GM12878 (cell line): ENCODE data around the gene ACVR1C. TPM values are rescaled to one million over a fixed set of nuclear protein-coding genes. Genes with fewer than 3 reads are reported as not detected.

Experiments
- ATAC-seq: fragments of 200-7000 bp; cut with Tn5 transposase; 3 replicates; pipeline ENCODE4 v1.9.1; 2020; ENCODE audit warnings: mild to moderate bottlenecking, moderate library complexity
- BruUV-seq: library from RNA; stranded (reverse); fragments of 400-500 nt; replicated peaks from 2 replicates; lab custom pipeline; 2021; lab: Mats Ljungman, UMichigan
- CTCF ChIA-PET: fragments of 300-600 bp; sonication (Branson Sonifier 250); formaldehyde crosslinking; extraction: SDS; loops from one replicate; lab custom pipeline; 2021; ENCODE audit warnings: inconsistent platforms; lab: Yijun Ruan, JAX
- POLR2A ChIA-PET: fragments of 350-600 bp; formaldehyde crosslinking; extraction: SDS; loops from one replicate; lab custom pipeline; 2021; ENCODE audit warnings: inconsistent platforms; lab: Charles Lee
- RAD21 ChIA-PET: fragments of 300-600 bp; sonication (Branson Sonifier 250); formaldehyde crosslinking; loops from one replicate; lab custom pipeline; 2023; ENCODE audit warnings: antibody characterized with exemption; ENCODE audit not compliant: unreplicated experiment; lab: Charles Lee
- SMC1A ChIA-PET: fragments of 300-600 bp; sonication (Branson Sonifier 250); formaldehyde crosslinking; loops from one replicate; lab custom pipeline; 2023; ENCODE audit not compliant: unreplicated experiment, uncharacterized antibody; lab: Charles Lee
- DNase-seq: peaks from one replicate; pipeline ENCODE4 v3.0.0-alpha.2; 2011; ENCODE audit warnings: low read depth, low spot score
- FAIRE-seq: peaks from 3 replicates; lab custom pipeline; 2011; peaks lifted over from hg19 to GRCh38; lab: Jason Lieb, UNC
- H2AFZ ChIP-seq: 2 replicates; pipeline ENCODE4 v1.6.0; 2011; ENCODE audit warnings: low read depth, low read length, control low read depth; ENCODE audit not compliant: control insufficient read depth
- H3K27ac ChIP-seq: 2 replicates; pipeline ENCODE4 v1.5.1; 2011; ENCODE audit warnings: control low read depth; ENCODE audit not compliant: control insufficient read depth, insufficient read depth
- H3K27me3 ChIP-seq, 2 experiments: replicated peaks in 1 of 2; 2 replicates each; pipeline versions ENCODE4 v1.6.0 to v1.6.1; 2011; ENCODE audit warnings: low read length in 1 of 2; ENCODE audit not compliant: control insufficient read depth in 2 of 2, insufficient read depth in 2 of 2
- H3K36me3 ChIP-seq, 2 experiments: 2 replicates each; pipeline ENCODE4 v1.5.1; 2011; ENCODE audit warnings: low read length in 1 of 2; ENCODE audit not compliant: control insufficient read depth in 2 of 2, insufficient read depth in 2 of 2
- H3K4me1 ChIP-seq: 2 replicates; pipeline ENCODE4 v1.6.1; 2011; ENCODE audit warnings: mild to moderate bottlenecking, low read length, moderate library complexity, mixed read lengths; ENCODE audit not compliant: control insufficient read depth, insufficient read depth
- H3K4me2 ChIP-seq: 2 replicates; pipeline ENCODE4 v1.6.0; 2011; ENCODE audit warnings: control low read depth; ENCODE audit not compliant: control insufficient read depth, insufficient read depth
- H3K4me3 ChIP-seq: fragments of 200-600 bp; sonication (generic); 2 replicates; pipeline ENCODE4 v1.5.1; 2016
- H3K79me2 ChIP-seq: 2 replicates; pipeline ENCODE4 v1.6.0; 2011; ENCODE audit warnings: low read length; ENCODE audit not compliant: control insufficient read depth, insufficient read depth
- H3K9ac ChIP-seq: 2 replicates; pipeline ENCODE4 v1.8.0; 2011; ENCODE audit warnings: low read length, control low read depth, mixed read lengths; ENCODE audit not compliant: control insufficient read depth, insufficient read depth
- H3K9me3 ChIP-seq: replicated peaks from 3 replicates; pipeline ENCODE4 v1.5.1; 2011; ENCODE audit warnings: mild to moderate bottlenecking, low read length; ENCODE audit not compliant: control insufficient read depth, insufficient read depth
- H4K20me1 ChIP-seq: 2 replicates; pipeline ENCODE4 v1.6.0; 2011; ENCODE audit not compliant: control insufficient read depth, insufficient read depth
- ATF3 ChIP-seq: IDR thresholded peaks from 2 replicates; pipeline ENCODE4 v1.6.1; 2011; ENCODE audit warnings: low read depth, mild to moderate bottlenecking, low read length, moderate library complexity, borderline replicate concordance; ENCODE audit errors: extremely low read depth
- CBX5 ChIP-seq: sonication (generic); IDR thresholded peaks from 2 replicates; pipeline ENCODE4 v1.6.1; 2016; ENCODE audit warnings: low read depth, moderate library complexity, mild to moderate bottlenecking, inconsistent platforms
- FOXM1 ChIP-seq: IDR thresholded peaks from 2 replicates; pipeline ENCODE4 v1.6.1; 2012; ENCODE audit warnings: low read depth, mild to moderate bottlenecking, inconsistent platforms, low read length, moderate library complexity
- HDAC6 ChIP-seq: fragments of 200-600 bp; sonication (generic); IDR thresholded peaks from one replicate; pipeline ENCODE4 v1.8.0; 2017; ENCODE audit warnings: antibody characterized with exemption; ENCODE audit not compliant: unreplicated experiment
- IKZF2 ChIP-seq, 2 experiments: fragments of 450-650 bp; IDR thresholded peaks; 2 replicates each; pipeline ENCODE4 v1.6.1; 2017; ENCODE audit warnings: mild to moderate bottlenecking in 2 of 2, moderate library complexity in 2 of 2
- IRF4 ChIP-seq: IDR thresholded peaks from 2 replicates; pipeline ENCODE4 v1.6.1; 2011; ENCODE audit warnings: low read depth, low read length
- KAT2A ChIP-seq: conservative IDR thresholded peaks from 2 replicates; pipeline ENCODE4 v1.6.1; 2011; ENCODE audit warnings: low read depth, low read length; ENCODE audit not compliant: control insufficient read depth
- MYB ChIP-seq: fragments of 150-350 bp; IDR thresholded peaks from 2 replicates; pipeline ENCODE4 v1.6.1; 2014; ENCODE audit warnings: mild to moderate bottlenecking, low read depth, low read length, borderline replicate concordance
- NR2F1 ChIP-seq: fragments of 450-650 bp; conservative IDR thresholded peaks from 2 replicates; pipeline ENCODE4 v1.6.1; 2017; ENCODE audit warnings: mild to moderate bottlenecking
- NRF1 ChIP-seq: conservative IDR thresholded peaks from 2 replicates; pipeline ENCODE4 v1.6.1; 2011; ENCODE audit warnings: mild to moderate bottlenecking, low read depth, low read length, improper control_type of control experiment
- YY1 ChIP-seq: IDR thresholded peaks from 2 replicates; pipeline ENCODE4 v1.6.1; 2011; ENCODE audit warnings: low read depth, mild to moderate bottlenecking, low read length
- ZNF24 ChIP-seq: fragments of 450-650 bp; IDR thresholded peaks from 2 replicates; pipeline ENCODE4 v1.6.1; 2017; ENCODE audit warnings: antibody characterized with exemption, mild to moderate bottlenecking
- ZNF622 ChIP-seq: fragments of 450-650 bp; IDR thresholded peaks from 2 replicates; pipeline ENCODE4 v1.6.1; 2017; ENCODE audit warnings: mild to moderate bottlenecking, inconsistent platforms
- WGBS: methylation state at CpG from one replicate; pipeline ENCODE4 v1.1.6; 2016; ENCODE audit warnings: low lambda C conversion rate; ENCODE audit not compliant: insufficient replicate concordance, insufficient coverage; ENCODE audit errors: missing lambda C conversion rate; 5-methylcytosine and 5-hydroxymethylcytosine counted together
- in situ Hi-C: fragments of 300-500 bp; cut with MboI; formaldehyde crosslinking; loops from 9 replicates; pipeline ENCODE4 v1.14.3; 2018; ENCODE audit warnings: mixed read lengths
- intact Hi-C: fragments of 100-400 bp; cut with micrococcal nuclease; formaldehyde crosslinking; loops from one replicate; pipeline ENCODE4 v1.14.2; 2022; ENCODE audit not compliant: unreplicated experiment
- polyA plus RNA-seq, 11 experiments: library from polyadenylated mRNA; depleted of rRNA in 4 of 11; unstranded in 6 of 11; stranded (reverse) in 5 of 11; fragments of >200 nt; fragmentation: Nextera tagmentation in 4 of 11; fragmentation: Illumina TruSeq in 1 of 11; extraction: Ambion mirVana in 4 of 11; extraction: Trizol in 1 of 11; gene quantifications; 1 replicate in 1 of 11; 2 replicates in 10 of 11; pipeline versions ENCODE4 v1.2.1 to v1.2.3, GENCODE V29; 2011 to 2016; ENCODE audit warnings: inconsistent platforms in 2 of 11, missing spikeins in 2 of 11, low read depth in 1 of 11
- total RNA-seq, 4 experiments: library from RNA; depleted of rRNA in 3 of 4; stranded (reverse); fragments of >200 nt in 3 of 4; fragmentation: Illumina TruSeq in 1 of 4; extraction: Trizol in 1 of 4; gene quantifications; 2 replicates each; pipeline versions ENCODE4 v1.2.1 to v1.2.3, GENCODE V29; 2013 to 2021

The ACVR1C gene
- total and polyA plus RNA-seq, 10 of the 15 experiments (the other 5 are each of a cell fraction or from before 2014, with no cell fraction given): not detected

DNA sequence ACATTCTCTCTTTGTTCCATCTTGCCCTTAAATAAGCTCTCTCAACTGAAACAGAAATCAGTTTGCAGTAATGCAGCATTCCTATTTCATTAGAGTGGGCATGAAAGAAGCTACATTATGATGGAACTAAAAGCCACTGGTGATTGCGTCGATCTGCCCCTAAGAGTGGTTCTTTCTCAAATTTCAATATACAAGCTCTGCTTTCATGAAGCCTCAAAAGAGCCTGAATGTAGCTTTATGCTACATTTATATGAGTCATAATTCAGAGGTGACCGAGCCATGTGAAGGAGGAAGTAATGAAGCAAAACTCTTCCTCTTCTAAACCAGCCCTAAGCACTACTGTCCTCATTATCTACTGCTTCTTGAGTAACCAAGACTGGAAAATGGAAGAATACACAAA, 120.0 kb downstream of the ACVR1C start:
- Histone ChIP-seq H3K9ac (no peak overlapping the region), H3K9me3 (no peaks in the 10 kb centered on the region), H3K79me2 (no peaks in the 10 kb centered on the region), H3K4me2 (no peak overlapping the region), H3K27ac (no peak overlapping the region), H4K20me1 (no peaks in the 10 kb centered on the region), H2AFZ (no peak overlapping the region), H3K36me3 (no peaks in the 10 kb centered on the region), H3K27me3 (peaks cover 0 to 3% of the 10 kb centered on the region in 2 experiments; a peak in 1 of 4 replicates), H3K4me1 (no peaks in the 10 kb centered on the region), H3K4me3 (no peak overlapping the region)
- RAD21 ChIA-PET: interaction anchor here (2.4 kb wide), 1 partner anchor 206 kb away, joined by 14 read pairs; no protein-coding TSS in a partner anchor
- no peak for DNase-seq
- POLR2A ChIA-PET: no interaction called here
- 0 out of 3 replicates have a peak, but pooled peaks have one; percentile 34 for ATAC-seq
- no peak for FAIRE-seq
- intact Hi-C loops: no loop called here
- WGBS: 29% methylated on average over 3 of the region's 3 CpGs
- CTCF ChIA-PET: interaction anchor here (0.5 to 3.1 kb wide), 3 partner anchors 11 to 207 kb away, joined by 3 to 17 read pairs (median 14); partner anchors contain the start of gene ERMN
- BruUV-seq: no TSS peak
- no peak for TF ChIP-seq NRF1
- no peak for TF ChIP-seq NR2F1
- TF ChIP-seq ZNF622: no peak
- TF ChIP-seq IKZF2 (IDR thresholded peaks at IDR 0.05): no peak
- TF ChIP-seq ZNF24: no peak
- no peak for TF ChIP-seq ATF3
- TF ChIP-seq MYB: no peak
- TF ChIP-seq HDAC6: no peak
- TF ChIP-seq FOXM1: no peak
- no peak for TF ChIP-seq YY1
- no peak for TF ChIP-seq CBX5
- TF ChIP-seq IRF4: no peak
- no peak for TF ChIP-seq KAT2A
- in situ Hi-C loops: no loop called here
- SMC1A ChIA-PET: interaction anchor here (1.0 to 2.2 kb wide), 3 partner anchors 183 to 206 kb away, joined by 3 to 14 read pairs (median 3); partner anchors contain the start of gene ERMN
